Measurements from ENCODE around the gene CD72.
A peak's percentile ranks its signal among the peaks of the same experiment; 100 is the strongest.
"Not testable (repeated sequence)": the region's sequence is repeated elsewhere in the genome, so short reads cannot be mapped to it uniquely, and the experiment has no call there.

The CD72 gene

GRCh38 chr9:35649431-35650340, 31.5 kb upstream of the CD72 start:
- DNase-seq: no peak

DNA sequence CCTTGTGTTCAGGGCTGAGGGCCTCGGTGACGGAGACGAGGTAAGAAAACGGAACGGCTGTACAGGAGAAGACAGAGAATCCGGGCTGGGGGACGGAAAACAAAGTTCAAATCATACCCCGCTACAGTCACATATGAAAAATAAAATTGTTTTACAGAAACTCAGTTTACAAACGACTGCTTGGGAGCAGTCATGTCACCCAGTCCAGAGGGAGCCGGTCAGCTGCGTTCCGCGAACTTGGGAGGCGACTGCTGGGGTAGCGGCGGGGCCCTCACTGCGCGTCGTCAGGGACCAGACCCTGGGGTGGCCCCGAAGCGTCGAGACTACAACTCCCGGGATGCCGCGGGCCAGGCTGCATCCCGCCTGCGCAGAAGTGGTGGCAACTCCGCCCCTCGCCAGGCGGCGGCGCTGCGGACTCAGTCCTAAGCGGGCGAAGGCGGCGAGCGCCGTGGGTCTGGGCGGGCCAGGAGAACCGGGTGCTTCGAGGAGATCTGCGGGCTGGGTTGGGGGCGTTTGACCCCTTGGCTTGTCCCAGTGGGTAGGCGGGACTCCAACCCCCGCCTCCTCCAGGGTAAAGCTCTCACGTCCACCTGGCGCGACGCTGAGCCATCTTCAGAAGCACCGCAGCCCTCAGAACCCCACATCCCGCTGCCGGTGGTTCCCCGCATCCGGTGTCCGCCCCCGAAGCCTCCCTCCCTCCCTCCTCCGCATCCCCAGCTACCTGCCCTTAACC, 28.5 kb upstream of the CD72 start:
- DNase-seq: peak; percentile 85

DNA sequence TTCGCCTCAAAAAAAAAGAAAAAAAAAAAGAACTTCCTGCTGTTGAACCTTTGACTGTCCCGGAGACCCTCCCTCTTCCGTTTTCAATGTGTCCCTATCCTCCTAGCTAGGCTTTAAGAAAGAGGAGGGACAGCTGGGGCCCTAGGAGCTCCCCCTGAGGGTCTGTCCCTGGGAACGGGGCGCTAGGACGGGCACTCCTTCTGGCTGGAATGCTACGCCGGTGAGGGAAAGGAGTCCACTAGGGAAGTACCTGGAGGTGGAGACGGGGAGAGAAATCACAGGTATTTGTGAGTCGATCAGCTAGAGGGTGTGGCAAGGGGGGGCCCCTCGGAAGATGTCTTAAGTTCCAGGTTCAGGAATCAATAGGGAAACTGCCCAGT, 27.9 kb upstream of the CD72 start:
- DNase-seq: no peak

- not testable (repeated sequence) for DNase-seq
Measured at GRCh38 chr9:35645736-35646135, 27.5 kb upstream of the CD72 start.

DNA sequence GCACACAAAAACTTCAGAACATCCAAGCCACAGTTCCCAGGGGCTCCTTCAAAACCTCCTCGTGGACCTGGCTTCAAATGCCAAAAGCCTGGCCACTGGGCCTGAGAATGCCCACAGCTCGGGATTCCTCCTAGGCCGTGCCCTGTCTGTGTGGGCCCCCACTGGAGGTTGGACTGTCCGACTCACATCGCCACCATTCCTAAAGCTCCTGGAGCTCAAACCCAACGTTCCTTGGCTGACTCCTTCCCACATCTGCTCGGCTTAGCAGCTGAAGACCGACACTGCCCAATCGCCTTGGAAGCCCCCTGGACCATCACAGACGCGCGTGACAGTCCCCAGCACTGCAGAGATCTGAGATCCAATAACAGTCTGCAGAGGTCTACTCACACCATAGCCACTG, 24.8 kb upstream of the CD72 start:
- no peak for DNase-seq

DNA sequence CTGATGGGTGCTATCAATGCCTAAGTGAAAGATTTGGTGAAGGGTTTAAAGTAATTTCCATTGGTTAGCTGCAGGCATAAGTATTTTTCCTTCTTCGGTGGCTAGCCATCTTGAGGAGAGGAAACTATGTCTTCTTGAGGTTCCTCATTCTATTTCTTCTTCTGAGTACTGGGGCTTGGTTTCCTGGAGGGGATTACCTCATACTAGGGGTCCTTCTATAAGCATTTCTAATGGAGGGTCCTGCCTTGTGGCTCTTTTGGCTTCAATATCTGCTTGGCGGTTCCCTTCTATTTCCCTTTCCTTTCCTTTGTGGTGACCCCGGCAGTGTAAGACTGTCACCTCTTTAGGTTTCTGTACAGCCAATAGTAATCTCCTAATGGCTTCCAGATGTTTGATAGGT, 23.3 kb upstream of the CD72 start:
- not testable (repeated sequence) for DNase-seq

- not testable (repeated sequence) for DNase-seq
Measured at GRCh38 chr9:35640431-35640830, 22.2 kb upstream of the CD72 start.

- DNase-seq: no peak
Measured at GRCh38 chr9:35639631-35640030, 21.4 kb upstream of the CD72 start.

DNA sequence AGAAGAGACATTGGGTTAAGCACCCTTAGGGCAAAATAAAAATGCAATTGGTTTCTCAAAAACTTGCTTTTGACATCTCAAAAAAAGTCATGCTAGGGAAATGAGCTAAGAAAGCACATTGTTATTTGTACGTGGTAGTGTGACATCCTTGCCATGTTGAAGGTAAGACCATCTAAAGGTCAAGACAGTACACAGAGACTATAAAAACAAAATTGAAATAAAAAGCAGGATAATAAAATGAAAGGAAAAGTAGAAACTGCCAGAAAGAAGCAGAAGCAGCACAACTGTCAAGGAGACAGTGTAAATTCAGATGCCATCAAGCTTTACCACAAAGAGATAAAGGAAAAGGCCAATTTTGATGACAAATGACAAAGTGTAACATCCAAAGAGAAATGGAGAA, 21.0 kb upstream of the CD72 start:
- not testable (repeated sequence) for DNase-seq

GRCh38 chr9:35638751-35639150, 20.5 kb upstream of the CD72 start:
- DNase-seq: not testable (repeated sequence)

DNA sequence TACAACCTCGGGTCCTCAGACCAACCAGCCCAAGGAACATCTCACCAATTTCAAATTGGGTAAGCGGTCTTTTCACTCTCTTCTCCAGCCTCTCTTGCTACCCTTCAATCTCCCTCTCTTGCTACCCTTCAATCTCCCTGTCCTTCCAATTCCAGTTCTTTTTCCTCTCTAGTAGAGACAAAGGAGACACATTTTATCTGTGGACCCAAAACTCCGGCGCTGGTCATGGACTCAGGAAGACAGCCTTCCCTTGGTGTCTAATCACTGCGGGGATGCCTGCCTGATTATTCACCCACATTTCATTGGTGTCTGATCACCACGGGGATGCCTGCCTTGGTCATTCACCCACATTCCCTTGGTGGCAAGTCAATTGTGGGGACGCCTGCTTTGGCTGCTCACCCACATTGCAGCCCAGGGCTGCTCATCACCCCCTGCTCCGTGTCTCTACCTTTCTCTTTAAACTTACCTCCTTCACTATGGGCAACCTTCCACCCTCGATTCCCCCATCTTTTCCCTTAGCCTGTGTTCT, 19.3 kb upstream of the CD72 start:
- DNase-seq: not testable (repeated sequence)

DNA sequence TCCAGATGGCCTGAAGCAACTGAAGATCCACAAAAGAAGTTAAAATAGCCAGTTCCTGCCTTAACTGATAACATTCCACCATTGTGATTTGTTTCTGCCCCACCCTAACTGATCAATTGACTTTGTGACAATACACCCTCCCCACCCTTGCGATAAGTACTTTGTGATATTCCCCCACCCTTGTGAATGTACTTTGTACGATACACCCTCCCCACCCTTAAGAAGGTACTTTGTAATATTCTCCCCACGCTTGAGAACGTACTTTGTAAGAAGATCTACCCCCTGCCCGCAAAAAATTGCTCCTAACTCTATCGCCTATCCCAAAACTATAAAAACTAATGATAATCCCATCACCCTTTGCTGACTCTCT, 18.6 kb upstream of the CD72 start:
- not testable (repeated sequence) for DNase-seq

- no peak for DNase-seq
Measured at GRCh38 chr9:35636135-35636876, 18.1 kb upstream of the CD72 start.

- no peak for DNase-seq
Measured at GRCh38 chr9:35635730-35636129, 17.5 kb upstream of the CD72 start.

- DNase-seq: no peak
Measured at GRCh38 chr9:35629597-35629996, 11.4 kb upstream of the CD72 start.

- no peak for DNase-seq
Measured at GRCh38 chr9:35628389-35628991, 10.3 kb upstream of the CD72 start.

DNA sequence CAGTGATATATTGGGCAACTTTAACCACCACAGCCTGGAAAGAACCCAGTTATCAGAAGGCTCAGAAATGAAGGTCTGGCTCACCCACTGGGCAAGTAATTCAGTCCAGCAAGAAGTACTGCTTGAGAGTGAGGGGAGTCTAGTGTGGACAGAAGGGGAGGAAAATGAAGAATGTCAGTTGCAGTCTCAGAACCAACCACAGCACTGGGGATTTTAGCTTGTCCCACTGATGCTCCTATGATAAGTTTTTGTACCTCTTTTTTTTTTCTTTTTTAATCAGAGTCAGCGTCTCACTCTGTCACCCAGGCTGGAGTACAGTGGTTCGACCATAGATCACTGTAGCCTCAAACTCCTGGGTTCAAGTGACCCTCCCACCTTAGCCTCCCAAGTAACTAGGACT, 9.4 kb upstream of the CD72 start:
- no peak for DNase-seq

GRCh38 chr9:35619800-35620158, 1.6 kb upstream of the CD72 start:
- DNase-seq: no peak

- DNase-seq: no peak
Measured at GRCh38 chr9:35618854-35619799, 914 bp upstream of the CD72 start.

GRCh38 chr9:35617548-35617947, 665 bp downstream of the CD72 start:
- no peak for DNase-seq

DNA sequence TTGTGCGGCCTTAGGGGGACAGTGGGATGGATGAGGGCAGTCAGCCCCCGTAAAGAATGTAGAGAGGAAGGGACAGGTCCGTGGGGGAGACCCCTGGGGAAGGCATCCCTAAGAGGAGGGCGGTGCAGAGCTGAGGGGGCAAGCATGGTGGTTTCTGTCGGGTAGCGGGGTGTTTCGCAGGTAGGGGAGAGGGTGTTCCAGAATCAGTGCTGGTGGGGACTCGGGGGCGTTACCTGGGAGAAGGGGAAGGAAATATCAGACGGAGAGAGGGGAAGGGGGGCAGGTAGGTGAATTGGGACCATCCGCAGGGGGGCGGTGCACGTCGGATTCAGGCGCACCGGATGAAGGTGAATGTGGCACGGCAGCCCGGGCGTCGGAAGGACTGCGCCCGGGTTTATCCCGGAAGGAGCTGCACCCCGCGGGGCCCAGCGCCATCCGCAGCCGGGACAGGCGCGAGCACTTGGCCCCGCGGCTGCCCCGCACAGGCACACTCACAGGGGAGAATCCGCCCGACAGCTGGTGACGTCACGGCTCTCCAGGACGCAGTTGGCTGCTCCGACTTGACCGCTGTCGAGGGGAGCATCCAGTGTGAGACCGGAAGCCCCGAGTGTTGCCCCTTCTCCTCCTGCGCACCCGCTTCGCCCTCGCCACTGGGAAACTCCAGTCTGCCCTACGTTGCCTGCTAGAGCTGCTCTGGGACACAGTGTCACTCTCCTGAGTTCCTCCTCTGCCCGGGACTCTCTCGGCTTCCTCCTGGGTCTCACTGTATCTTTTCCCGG, 1.3 kb downstream of the CD72 start:
- DNase-seq: peak; percentile 13
